ENCODE data around the gene KAT7.

KAT7 gene

DNA sequence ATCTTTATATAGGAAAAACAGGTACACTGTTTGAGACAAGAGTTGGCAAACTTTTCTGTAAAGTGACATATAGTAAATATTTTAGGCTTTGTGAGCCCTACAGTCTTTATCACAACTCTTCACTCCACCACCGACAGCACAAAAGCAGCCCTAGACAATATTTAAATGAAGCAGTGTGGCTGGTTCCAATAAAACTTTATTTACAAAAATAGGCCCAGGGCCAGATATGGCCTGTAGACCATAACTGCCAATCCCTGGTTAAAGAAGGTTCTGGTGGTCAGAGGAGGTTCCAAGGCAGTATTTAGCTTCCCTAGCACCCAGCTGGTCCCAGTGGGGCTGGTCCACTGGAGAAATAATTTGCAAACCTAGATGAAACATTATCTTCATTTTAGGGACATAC is 28.2 kb upstream of the KAT7 start:
- FAIRE-seq, result no peak
- no peak for DNase-seq (ENCODE audit: insufficient read length, low spot score)

DNA sequence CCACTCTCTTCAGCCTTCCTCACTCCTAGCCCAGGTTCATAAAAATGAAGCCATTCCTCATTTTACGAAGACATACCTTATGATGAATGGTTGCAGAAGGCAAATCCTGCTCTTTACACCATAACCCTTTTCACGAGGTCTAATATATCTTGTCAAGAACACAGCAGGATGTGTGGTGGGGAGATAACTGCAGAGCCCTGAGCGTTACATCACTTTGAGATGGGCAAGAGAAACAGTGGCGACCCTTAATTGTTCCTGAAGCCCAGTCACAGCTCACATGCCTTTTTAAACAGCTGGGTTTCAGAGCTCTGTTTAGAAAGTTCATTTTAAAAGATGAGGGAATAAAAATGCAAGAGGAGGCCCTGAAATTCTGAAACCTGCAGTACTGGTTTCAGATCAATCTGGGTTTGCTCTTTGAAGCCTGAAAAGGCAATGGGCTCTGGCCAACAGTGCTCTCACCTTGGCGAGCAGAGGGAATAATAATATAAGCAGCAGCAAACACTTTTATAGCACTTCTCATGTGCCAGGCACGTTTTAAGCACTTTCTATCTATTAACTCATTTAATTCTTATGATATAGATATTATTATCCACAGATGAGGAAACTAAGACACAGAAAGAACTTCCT is 27.4 kb upstream of the KAT7 start:
- FAIRE-seq, result peak; percentile 66
- no peak for DNase-seq (ENCODE audit: insufficient read length, low spot score)

- DNase-seq (ENCODE audit: insufficient read length, low spot score) (no peak), FAIRE-seq (no peak)
These were observed 26.1 kb upstream of the KAT7 start for GRCh38 chr17:49762151-49762941.

DNA sequence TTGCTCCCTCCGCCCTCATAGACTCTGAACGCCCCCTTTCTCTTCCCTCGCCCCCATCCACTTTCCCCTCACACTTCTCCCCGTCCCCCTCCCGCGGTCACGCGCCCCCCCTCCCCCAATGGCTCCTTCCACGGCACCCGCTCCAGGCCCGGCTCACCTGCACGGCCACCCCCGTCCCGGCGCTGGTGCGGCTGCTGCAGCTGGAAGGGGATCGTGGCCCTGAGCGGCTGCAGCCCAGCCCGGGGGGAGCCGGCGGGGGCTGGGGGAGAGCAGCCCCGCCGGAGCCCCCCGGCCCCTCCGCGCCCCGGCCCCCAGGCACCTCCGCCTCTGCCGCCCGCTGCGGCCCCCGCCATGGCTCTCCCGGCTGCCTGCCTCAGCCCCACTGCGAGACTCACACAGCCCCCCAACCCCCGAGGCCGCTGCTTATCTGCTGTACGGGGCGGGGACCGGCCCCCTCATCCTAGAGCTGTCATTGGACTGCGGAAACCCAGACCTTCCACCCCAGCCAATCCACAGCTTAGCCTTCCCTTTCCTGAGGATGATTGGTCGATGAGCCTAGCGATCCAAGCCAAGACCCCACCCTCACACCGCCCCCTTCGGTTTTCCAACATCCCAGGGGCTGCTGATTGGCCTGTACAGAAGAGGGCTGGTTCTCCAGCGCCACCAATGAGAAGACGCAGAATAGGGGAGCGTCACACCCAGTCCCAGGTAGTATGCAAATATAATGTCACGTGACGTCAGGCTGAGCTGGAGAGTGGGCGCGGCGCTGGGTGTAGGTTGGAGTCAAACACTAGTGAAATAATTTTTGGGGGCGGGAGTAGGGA is 24.5 kb upstream of the KAT7 start, which contains the start of gene FAM117A:
TSS of gene FAM117A (minus strand) at position 397 of the 824 bp plus-strand sequence. CDS start at position 353, 44 bp downstream.
- FAIRE-seq (peak; percentile 99), DNase-seq (ENCODE audit: insufficient read length, low spot score) (peak; percentile 97)

DNA sequence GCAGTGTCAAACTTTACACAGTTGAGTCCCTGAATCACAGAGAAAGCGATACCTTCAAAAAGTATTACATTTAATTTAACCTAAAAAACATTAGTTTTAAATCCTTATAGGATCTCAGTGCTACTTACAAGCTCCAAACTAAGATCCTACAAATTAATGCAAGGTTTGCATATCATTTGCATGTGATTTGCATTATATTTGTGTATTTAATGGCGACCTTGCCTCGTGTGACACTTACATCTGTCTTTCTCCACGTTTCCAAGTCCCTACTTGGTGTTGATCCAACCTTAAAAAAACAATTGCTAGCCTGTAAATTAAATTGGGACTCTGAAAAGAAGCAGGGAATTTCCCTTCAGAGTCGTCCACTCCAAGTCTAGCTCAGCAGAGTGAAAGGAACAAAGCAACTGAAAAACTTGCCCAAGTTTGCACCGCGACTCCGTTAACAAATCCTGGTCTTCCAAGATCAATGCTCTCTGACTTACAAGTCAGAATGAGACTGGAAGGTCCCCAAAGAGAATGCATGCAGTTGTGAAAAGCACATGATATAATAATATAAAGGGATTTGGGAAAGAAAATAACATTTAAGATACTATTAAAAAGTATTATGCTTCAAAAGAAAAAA is 23.8 kb upstream of the KAT7 start:
- no peak for FAIRE-seq

GRCh38 chr17:49766918-49767530 is 21.5 kb upstream of the KAT7 start:
- DNase-seq (ENCODE audit: insufficient read length, low spot score) (no peak), FAIRE-seq (no peak)

More for the DNA sequence above, 23.8 kb upstream of the KAT7 start:
- DNase-seq (ENCODE audit: insufficient read length, low spot score), result no peak

GRCh38 chr17:49775546-49776260 is 12.8 kb upstream of the KAT7 start:
- no peak for FAIRE-seq
- no peak for DNase-seq (ENCODE audit: insufficient read length, low spot score)

DNA sequence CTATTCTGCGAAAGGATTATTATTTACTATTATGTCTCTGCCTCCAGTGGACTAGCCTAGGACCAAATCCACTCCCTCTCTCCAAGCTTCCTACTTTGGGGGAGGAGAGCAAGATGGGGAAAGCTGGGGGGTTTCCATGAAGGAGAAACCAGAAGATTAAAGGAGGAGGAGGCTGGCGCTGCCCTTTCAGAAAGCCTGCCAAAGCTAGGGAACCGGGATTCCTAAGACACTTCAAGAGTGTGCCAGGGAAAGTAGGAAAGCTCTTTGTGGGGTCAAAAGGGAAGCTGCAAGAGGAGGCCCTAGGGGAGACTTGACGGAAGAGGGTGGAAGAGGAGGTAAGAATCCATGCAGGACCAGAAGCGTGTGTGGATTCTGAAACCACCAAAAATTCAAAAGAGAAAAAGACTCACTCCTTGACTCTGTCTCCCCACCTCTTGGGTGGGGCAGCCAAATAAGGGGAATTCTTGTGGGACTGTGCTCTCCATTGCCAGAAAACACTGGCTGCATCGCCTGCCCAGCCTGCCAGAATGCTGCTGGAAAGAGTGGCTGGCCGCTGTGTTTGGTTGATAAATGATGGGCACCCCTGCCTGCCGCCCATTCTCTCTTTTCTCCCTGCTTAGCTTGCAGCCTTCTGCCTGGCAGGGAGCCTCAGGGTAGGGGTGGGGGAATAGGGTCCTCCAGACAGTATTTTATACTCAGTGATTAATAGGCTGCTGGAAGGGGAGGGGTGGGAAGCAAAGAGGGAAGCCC is 11.8 kb upstream of the KAT7 start:
- DNase-seq (ENCODE audit: insufficient read length, low spot score), result no peak
- no peak for FAIRE-seq

- FAIRE-seq (no peak), DNase-seq (ENCODE audit: insufficient read length, low spot score) (no peak)
These were observed 10.9 kb upstream of the KAT7 start for GRCh38 chr17:49777563-49777962.

DNA sequence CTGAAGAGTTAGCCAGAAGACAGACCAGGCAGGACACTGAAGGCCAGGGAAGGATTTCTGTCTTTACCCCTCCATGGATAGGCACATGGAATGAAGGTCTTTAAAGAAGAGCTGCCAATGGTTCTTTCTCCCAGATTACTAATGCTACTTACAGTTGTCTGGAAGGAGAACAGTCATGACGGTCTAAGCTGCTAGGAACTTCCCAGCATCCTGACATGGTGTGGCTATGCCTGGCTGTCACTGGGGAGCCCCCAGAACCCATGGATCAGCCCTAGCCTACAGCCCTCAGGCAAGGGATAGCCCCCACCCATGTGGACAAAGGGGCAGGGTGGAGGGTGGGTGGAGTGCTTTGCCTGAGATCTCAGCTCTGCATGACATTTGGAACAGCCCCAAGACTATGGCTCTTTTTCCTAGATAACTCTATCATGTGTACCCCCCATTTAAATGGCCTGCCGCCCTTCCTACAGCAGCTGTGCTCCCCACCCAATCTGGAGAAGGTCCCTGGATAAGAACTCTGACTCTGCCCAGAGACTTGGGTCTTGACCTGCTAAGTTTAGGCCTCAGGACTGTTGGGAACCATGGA is 9.2 kb upstream of the KAT7 start:
- DNase-seq (ENCODE audit: insufficient read length, low spot score) (no peak), FAIRE-seq (no peak)

- DNase-seq (ENCODE audit: insufficient read length, low spot score), result no peak
- FAIRE-seq, result peak; percentile 11
These were observed 8.7 kb upstream of the KAT7 start for GRCh38 chr17:49779739-49780231.

GRCh38 chr17:49783071-49783715 is 5.3 kb upstream of the KAT7 start:
- no peak for FAIRE-seq

DNA sequence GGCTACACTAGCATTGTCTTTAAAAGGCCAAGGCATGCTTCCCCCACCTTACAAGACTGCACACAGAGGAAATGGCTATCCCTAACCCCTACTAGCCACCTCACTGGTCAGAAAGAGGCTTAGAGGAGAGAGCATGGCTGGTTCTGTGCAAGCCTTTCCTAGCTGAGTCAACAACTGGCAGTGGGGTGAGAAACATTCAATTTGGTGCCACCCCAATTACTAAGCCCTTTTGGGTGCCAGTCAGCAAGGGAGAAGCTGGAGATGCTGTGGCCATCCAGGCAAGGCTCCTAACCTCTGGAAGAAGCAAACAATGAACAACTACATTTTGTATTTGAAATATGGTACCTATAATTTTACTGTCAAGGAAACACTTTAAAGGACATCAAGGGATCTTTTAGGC is 4.7 kb upstream of the KAT7 start:
- DNase-seq (ENCODE audit: insufficient read length, low spot score) (no peak), FAIRE-seq (no peak)

More at GRCh38 chr17:49783071-49783715, 5.3 kb upstream of the KAT7 start:
- no peak for DNase-seq (ENCODE audit: insufficient read length, low spot score)

DNA sequence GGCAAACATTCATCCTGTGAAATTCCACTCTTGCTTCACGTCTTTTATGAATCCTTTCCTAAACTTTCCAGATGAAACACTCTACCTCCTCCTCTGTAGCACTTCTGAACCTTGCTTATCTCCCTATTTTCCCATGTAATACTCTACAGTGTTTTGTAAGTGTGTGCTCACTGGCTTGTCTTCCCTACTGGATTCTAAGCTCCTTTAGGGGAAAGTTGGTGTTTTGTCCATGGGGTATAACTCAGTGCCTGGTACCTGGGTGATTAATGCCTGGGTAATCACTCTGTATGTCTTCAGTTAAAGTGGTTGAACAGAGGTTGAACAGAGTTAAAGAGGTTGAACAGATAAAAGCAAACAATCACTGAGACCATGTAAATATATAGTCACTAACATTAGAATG is 3.8 kb upstream of the KAT7 start:
- FAIRE-seq, result no peak
- no peak for DNase-seq (ENCODE audit: insufficient read length, low spot score)

- FAIRE-seq (no peak), DNase-seq (ENCODE audit: insufficient read length, low spot score) (no peak)
These were observed 500 bp upstream of the KAT7 start for GRCh38 chr17:49787884-49788477.

GRCh38 chr17:49789243-49789578 is 730 bp downstream of the KAT7 start:
- no peak for FAIRE-seq
- DNase-seq (ENCODE audit: insufficient read length, low spot score), result no peak

- no peak for DNase-seq (ENCODE audit: insufficient read length, low spot score)
- no peak for FAIRE-seq
These were observed 4.8 kb downstream of the KAT7 start for GRCh38 chr17:49793309-49793708.

DNA sequence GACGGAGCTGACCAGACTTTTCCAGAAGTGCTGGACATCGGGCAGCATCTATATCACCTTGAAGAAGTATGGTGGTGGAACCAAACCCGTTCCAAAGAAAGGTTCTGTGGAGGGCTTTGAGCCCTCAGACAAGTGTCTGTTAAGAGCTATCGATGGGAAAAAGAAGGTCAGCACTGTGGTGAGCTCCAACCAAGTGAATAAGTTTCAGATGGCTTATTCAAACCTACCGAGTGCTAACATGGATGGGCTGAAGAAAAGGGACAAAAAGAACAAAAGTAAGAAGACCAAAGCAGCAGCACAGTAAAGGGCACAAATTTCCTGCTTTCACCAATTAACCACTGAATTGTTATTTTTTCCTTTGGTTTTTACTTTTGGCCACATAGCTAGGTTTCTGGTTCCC is 6.9 kb downstream of the KAT7 start:
- no peak for DNase-seq (ENCODE audit: insufficient read length, low spot score)
- peak; percentile 66 for FAIRE-seq

Measured in GM19239 (cell line).